Dedifferentiated amniotic fluid mesenchymal stem cell (primary cell): ENCODE measurements around the gene DENND5B.
"Not testable (repeated sequence)": the region's sequence is repeated elsewhere in the genome, so short reads cannot be mapped to it uniquely, and the experiment has no call there.

Source experiments
- DNase-seq: peaks from one replicate; pipeline ENCODE4 v3.0.0-alpha.2; 2016; ENCODE audit errors: extremely low spot score

Gene DENND5B

GRCh38 chr12:31377210-31377609 lies 213.7 kb downstream of the DENND5B start:
- not testable (repeated sequence) for DNase-seq

- not testable (repeated sequence) for DNase-seq
Measured at GRCh38 chr12:31375422-31375821, 215.5 kb downstream of the DENND5B start.

GRCh38 chr12:31371256-31371620 lies 219.7 kb downstream of the DENND5B start:
- no peak for DNase-seq

GRCh38 chr12:31370531-31371255 lies 220.2 kb downstream of the DENND5B start:
- DNase-seq, result no peak

- DNase-seq, result no peak
Measured at GRCh38 chr12:31369712-31370521, 221.0 kb downstream of the DENND5B start.

- DNase-seq, result no peak
Measured at GRCh38 chr12:31368666-31369361, 222.1 kb downstream of the DENND5B start.

GRCh38 chr12:31366104-31366621 lies 224.8 kb downstream of the DENND5B start:
- DNase-seq, result no peak

- no peak for DNase-seq
Measured at GRCh38 chr12:31363831-31364230, 227.1 kb downstream of the DENND5B start.

- no peak for DNase-seq
Measured at GRCh38 chr12:31363416-31363809, 227.5 kb downstream of the DENND5B start.

GRCh38 chr12:31362759-31363415 lies 228.0 kb downstream of the DENND5B start:
- no peak for DNase-seq

- DNase-seq, result no peak
Measured at GRCh38 chr12:31362115-31362758, 228.7 kb downstream of the DENND5B start.

- DNase-seq, result no peak
Measured at GRCh38 chr12:31361730-31362114, 229.2 kb downstream of the DENND5B start.

GRCh38 chr12:31355747-31356107 lies 235.2 kb downstream of the DENND5B start:
- DNase-seq, result no peak

GRCh38 chr12:31353750-31354708 lies 236.9 kb downstream of the DENND5B start:
- no peak for DNase-seq

GRCh38 chr12:31346267-31346666 lies 244.7 kb downstream of the DENND5B start:
- DNase-seq, result no peak

- DNase-seq, result no peak
Measured at GRCh38 chr12:31343139-31343538, 247.8 kb downstream of the DENND5B start.

GRCh38 chr12:31342286-31342685 lies 248.7 kb downstream of the DENND5B start:
- no peak for DNase-seq

- DNase-seq, result no peak
Measured at GRCh38 chr12:31339831-31340622, 250.9 kb downstream of the DENND5B start.

GRCh38 chr12:31337952-31338351 lies 253.0 kb downstream of the DENND5B start:
- no peak for DNase-seq
